GM18907 (cell line): ENCODE data around the gene COMP.

Experiments used
- ATAC-seq: cut with Tn5 transposase; IDR thresholded peaks from one replicate; pipeline ENCODE4 v1.9.1; 2021; ENCODE audit warnings: mild to moderate bottlenecking, moderate library complexity; ENCODE audit not compliant: unreplicated experiment

COMP gene

DNA sequence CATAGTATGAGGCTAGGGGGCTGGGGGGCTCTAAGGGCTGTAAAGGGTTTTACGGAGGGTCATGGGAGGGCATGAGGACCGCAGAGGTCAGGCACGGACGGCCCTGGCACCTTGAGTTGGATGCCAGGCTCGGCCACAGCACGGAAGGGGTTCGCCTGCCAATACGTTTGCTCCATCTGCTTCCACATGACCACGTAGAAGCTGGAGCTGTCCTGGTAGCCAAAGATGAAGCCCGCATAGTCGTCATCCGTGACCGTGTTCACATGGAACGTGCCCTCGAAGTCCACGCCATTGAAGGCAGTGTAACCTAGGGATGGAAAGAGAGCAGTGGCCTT lies 6.4 kb downstream of the COMP start:
- ATAC-seq = no peak

DNA sequence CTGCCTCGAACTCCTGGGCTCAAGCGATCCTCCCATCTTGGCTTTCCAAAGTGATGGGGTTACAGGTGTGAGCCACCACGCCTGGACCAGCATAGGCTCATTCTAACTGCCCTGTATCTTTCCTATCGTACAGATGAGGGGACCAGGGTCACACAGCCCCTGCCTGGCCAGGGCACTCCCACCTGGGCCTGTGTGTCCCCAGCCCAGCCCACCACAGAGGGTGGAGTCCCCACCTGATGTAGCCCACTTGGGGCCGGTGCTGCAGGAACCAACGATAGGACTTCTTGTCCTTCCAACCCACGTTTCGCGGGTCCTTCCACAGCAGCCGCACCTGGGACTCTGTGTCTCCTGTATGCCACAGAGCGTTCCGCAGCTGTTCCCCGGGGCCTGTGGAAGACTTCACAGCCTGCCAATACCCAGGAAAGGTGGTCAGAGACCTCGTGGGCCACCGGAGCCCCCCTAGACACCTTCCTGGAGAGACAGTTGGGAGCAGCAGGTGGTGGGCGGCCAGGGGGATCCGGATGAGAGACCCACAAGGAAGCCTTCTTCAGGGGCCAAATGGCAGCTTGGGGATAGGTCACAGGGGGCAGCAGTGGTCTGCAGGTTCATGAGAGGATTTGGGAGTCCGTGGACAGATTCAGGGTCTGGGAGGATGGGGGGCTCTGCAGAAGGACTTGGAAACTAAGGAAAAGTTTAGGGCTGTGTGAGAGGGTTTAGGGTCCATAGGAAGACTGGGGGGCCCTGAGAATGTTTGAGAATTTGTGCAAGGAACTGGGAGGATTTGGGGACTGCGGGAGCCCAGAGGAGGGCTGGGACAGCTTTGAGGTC lies 6.9 kb downstream of the COMP start:
- ATAC-seq = no peak

- no peak for ATAC-seq
Measured at GRCh38 chr19:18782559-18783225, 8.4 kb downstream of the COMP start.

DNA sequence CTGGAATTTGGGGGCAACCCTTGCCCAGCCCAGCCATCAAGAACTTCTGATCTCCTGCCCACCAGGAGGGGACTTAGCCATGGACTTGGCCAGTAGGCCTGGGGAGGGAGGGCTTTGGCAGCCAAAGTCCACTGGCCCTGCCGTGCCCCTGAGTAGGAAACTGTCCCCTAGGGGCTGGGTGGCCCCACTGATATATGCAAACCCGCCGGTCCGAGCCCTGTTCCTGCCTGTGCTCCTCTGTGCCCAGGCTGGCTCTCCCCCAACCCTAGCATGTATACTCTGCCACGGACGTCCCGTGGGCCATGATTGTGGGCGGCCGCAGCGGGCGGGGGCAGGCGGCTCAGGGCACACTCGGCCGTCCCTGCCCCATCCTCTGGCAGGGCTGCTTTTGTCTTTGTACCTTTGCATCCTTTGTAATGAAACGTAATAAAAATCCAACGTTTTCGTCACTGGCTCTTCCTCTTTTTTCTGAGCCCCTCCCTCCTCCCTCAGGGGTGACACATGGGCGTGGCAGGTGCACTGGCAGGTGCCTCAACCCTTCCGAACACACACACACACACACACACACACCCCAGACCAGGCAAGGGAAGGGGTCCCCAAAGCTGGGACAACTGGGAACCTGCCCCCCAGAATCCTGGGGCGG lies 9.1 kb downstream of the COMP start:
- ATAC-seq = no peak

DNA sequence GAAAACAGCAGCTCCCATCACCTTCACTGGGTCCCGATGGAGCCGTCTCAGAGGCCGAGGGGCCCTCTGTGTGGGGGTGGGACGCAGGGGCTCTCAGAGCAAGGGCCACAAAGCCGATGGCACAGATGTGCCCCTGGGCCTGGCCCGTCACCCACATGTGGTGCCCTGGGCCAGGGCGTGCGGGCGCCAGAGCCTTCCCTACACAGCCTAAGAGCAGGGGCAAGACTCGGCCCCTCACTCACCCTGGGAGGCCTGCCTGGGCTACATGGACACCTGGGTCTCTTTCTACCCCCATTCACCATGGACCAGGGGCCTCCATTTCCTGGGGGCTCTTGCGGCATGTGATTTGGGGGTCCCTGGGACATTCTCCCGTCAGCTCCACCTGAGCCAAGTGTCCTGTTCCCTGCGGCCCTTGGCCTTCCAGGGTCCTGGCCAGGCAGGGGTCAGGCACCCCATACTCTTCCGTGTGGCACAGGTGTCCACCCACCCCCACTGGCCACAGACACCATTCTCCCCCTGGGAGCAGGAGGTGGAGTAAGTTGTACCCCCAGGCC lies 10.0 kb downstream of the COMP start:
- ATAC-seq = no peak

GRCh38 chr19:18780631-18781030 lies 10.5 kb downstream of the COMP start:
- ATAC-seq = no peak

- no peak for ATAC-seq
Measured at GRCh38 chr19:18780081-18780480, 11.0 kb downstream of the COMP start.

DNA sequence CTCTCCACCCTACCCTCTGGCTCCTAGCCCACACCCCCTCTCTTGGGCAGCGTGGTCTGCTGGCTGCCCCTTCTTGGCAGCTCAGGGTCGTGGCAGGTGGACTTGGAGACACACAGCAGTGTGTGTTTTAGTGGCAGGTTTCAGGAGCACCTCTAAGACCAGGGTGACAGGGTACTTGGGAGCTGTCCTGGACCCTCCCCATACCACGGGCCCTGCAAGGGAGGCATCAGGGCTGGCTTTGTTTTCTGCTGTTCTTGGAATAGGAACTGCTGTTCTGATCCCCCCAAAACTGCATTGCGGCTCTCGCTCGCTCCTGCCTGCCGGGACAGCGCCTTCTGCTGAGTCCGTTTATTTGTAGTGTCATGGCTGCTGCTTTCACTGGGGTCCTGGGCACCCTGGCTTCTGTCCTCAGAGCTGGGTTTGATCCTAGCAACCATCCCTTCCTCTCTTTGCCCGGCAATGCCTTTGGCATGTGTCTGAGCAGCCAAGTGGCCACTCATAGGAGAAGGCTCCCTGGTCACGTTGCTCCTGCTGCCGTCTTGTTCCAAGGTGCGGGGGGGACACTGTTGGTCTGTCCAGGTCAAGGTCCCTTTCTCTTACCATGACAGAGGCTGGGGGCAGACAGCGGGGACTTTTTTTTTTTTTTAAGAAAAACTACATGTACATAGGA lies 12.1 kb downstream of the COMP start:
- no peak for ATAC-seq

DNA sequence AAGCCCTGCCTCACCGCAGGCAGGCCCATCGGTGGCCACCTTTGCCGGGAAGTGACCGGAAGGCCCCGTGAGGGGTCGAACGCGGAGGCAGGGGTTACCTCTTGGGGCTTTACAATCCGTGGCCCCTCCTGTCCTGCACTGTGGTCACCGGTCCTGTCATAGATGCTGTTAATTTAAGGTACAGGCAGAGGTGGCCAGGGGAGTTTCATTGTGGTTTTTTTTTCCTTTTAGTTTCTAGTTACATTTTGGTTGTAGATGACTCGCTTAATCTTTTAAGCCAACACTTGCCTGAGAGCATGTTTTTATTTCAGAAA lies 13.1 kb downstream of the COMP start:
- ATAC-seq = no peak

DNA sequence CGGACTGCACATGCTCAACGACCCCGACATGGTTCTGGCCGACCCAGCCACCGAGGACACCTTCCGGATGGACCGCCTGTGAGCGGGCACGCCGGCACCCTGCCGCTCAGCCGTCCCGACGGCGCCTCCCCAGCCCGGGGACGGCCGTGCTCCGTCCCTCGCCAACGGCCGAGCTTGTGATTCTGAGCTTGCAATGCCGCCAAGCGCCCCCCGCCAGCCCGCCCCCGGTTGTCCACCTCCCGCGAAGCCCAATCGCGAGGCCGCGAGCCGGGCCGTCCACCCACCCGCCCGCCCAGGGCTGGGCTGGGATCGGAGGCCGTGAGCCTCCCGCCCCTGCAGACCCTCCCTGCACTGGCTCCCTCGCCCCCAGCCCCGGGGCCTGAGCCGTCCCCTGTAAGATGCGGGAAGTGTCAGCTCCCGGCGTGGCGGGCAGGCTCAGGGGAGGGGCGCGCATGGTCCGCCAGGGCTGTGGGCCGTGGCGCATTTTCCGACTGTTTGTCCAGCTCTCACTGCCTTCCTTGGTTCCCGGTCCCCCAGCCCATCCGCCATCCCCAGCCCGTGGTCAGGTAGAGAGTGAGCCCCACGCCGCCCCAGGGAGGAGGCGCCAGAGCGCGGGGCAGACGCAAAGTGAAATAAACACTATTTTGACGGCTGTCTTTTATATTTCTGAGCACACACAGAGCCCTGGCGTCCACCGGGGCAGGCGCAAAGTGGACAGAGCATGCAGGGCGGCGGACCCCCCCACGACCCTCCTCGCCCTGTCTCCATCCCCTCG lies 13.6 kb downstream of the COMP start:
- no peak for ATAC-seq

- ATAC-seq = no peak
Measured at GRCh38 chr19:18776736-18777135, 14.4 kb downstream of the COMP start.

GRCh38 chr19:18776288-18776594 lies 14.9 kb downstream of the COMP start:
- ATAC-seq = no peak

DNA sequence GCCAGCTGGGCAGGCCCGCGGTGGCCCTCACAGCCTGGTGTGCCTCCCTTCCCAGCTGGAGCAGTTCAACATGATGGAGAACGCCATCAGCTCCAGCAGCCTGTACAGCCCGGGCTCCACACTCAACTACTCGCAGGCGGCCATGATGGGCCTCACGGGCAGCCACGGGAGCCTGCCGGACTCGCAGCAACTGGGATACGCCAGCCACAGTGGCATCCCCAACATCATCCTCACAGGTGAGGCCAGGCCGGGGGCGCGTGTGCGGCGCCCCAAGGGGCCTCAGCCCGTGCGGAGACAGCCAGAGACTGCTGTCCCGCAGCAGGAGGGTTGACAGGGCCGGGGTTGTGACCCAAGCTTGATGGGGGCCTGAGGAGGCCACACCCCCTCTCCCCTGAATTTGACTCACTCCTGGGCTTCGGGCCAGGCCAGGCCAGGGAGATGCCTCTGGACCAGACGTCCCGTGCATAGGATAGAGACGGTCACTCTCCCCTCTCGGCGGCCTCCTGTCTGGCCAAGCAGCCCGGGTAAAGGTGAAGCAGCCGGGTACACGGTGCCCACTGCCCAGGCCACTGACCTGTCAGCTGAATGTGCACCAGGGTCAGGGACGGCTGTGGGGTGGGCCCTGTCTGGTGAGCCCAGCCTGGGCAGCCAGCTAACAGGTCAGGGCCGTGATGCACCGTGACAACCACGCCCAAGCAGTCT lies 15.4 kb downstream of the COMP start:
- ATAC-seq = no peak

DNA sequence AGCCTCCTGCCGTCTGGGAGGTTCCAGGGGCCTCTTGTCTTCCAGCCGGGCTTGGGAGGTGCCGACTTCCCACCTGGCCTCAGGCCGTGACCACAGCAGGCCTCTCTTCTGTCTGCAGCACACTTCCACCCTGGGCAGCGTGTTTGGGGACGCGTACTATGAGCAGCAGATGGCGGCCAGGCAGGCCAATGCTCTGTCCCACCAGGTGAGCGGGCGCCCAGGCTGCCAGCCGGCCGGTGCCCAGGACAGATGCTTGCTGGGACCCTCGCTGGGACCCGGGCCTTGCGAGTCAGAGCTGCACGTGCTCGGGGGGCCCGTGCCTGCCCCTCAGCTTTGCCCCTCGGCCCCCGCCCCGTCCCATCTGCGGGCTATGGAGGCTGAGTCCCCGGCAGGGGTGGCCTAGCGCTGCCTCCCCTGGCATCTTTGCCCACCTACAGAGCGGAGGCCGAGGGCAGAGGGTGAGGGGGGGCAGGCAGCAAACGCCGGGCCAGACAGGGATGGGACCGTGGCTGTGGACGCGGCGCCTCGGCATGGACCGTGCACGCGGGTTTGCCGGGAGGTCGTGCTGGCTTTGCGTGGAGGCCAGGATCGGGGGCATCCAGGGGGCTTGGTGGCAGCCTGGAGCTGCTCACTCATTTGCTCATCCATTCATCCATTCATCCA lies 16.2 kb downstream of the COMP start:
- no peak for ATAC-seq

GRCh38 chr19:18774107-18774506 lies 17.0 kb downstream of the COMP start:
- no peak for ATAC-seq

- no peak for ATAC-seq
Measured at GRCh38 chr19:18773682-18774081, 17.4 kb downstream of the COMP start.

- ATAC-seq = no peak
Measured at GRCh38 chr19:18772620-18773587, 18.2 kb downstream of the COMP start.
